ENCODE data around the gene PPT2.

Gene PPT2

DNA sequence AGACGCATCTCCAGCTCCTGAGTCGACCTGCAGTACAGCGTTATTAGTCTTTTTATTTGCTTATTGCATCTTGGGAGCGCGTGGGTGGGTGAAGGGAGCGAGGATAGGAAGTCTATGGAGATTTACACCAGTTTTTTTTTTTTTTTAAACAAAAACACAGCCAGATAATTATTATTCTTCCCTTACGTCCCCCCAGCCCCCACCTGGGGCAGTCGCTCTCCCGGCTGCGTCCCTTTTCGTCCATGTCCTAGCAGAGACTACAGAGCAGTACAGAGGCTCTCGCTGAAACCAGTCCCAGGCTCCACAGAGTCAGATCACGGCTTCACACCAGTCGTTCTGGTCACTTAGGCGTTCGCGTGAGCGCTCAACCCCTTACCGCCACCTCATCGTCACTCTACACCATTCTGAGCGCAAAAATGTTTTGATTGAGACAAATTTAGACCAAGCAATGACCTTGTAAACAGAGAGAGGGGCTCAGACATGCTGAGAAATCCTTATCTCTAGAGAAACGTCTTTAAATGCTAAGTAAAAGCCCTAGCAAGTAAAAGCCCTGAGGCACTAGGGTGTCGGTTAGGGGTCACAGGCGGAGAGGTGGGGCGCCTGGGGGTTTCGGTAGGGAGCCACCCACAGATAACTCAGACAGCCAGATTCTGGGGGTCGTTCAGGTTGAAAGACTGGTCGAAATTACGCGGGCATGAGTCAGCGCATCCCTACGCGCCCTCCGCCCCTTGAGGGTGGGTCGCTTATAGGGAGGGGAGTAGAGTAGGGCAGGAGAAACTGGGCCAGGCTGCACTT is 975 bp upstream of the PPT2 start:
- no peak for DNase-seq

DNA sequence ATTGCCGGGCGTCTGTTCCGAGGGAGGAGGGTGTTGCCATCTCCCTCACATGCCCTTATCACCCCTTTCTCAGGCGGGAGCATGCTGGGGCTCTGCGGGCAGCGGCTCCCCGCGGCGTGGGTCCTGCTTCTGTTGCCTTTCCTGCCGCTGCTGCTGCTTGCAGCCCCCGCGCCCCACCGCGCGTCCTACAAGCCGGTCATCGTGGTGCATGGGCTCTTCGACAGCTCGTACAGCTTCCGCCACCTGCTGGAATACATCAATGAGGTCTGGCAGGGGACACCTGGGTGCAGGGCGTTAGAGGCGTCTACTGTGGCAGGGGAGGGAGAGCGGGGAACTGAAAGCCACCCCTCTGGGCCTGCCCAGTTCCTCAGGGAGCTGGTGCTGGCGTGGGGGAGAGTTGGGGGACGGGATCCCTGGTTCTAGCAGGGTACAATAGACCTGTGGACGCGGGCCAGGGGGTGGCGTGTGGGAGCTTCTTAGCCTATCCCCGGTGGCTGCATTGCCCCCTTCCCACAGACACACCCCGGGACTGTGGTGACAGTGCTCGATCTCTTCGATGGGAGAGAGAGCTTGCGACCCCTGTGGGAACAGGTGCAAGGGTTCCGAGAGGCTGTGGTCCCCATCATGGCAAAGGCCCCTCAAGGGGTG is 697 bp downstream of the PPT2 start:
- peak; percentile 86 for DNase-seq

DNA sequence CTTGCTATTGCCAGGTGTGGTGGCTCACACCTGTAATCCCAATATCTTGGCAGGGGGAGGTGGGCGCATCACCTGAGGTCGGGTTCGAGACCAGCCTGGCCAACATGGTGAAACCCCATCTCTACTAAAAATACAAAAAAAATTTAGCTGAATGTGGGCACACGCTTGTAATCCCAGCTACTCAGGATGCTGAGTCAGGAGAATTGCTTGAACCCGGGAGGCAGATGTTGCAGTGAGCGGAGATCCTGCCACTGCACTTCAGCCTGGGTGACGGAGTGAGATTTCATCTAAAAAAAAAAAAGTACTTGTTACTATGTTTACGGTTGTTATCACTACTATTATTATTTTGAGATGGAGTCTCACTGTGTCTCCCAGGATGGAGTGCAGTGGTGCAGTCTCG is 3.0 kb downstream of the PPT2 start:
- DNase-seq, result no peak

DNA sequence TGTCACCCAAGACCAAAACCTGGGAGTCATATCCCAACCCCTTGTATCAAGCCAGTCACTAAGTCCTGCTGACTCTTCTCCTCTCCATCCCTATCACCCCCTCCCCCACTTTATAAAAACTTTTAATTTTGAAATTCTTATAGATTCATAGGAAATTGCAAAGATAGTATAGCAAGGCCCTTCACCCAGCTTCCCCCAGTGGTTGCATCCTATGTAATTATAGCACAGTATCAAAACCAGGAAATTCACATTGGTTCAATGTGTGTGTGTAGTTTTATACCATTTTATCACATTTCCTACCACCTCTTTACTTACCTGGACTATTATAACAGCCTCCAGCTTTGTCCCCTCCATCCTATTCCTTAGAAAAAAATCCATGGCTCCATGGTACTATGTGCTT is 4.1 kb downstream of the PPT2 start:
- no peak for DNase-seq

DNA sequence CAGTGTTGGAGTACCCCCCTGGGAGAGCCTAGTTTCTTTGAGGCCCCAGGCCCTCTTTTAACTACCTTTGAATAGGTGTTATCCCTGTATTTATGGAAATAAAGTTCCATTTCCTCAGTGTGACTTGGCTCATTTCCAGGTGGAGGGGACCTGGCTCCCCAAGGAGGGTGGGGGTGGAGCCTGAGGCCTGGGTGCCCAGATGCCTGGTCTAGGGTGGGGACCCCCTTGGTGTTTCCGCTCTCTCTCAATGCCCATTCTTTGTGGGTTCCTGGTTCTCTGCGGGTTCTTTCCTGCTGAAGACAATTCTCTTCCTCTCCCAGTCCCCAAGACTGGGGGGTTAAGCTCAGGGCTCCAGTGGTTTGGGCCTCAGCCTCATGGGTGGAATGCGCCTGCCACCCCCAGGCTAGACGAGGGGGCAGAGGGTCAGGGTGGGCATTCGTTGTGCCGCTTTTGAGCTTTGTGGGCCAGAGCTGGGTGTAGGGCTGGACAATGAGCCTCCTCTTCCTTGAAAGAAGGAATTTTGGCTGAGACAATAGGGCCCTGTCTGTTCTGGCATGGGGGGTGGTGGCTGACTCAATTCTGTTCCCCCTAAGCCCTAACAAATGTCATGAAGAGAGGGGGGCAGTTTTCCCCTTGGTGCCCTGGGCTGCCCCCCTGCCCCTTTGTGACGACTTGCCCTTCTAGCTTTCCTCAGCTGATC is 9.8 kb downstream of the PPT2 start:
- no peak for DNase-seq

DNA sequence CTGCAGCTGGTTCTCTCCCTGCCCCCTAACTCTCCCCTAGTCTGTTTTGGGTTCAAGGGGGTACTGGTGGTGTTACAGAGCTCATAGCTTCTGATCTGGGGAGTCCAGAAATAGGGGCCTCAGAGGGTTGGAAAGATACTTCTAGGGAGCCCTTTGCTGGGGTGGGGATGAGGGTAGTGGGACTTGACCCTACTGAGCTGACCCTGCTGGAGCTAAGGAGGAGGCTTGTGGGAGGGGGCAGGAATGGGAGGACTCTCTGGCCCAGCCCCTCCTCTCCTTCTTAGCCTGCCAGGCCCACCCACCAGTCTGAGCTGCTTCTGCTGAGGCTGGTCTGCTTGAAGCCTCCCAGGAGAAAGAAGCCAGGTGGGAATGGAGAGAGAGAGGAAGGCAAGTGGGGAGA is 10.4 kb downstream of the PPT2 start, which contains the start of gene EGFL8:
EGFL8 (plus strand) TSS at position 301 of the 400 bp plus-strand sequence. CDS start 1,571 bp downstream, outside the sequence.
- no peak for DNase-seq

DNA sequence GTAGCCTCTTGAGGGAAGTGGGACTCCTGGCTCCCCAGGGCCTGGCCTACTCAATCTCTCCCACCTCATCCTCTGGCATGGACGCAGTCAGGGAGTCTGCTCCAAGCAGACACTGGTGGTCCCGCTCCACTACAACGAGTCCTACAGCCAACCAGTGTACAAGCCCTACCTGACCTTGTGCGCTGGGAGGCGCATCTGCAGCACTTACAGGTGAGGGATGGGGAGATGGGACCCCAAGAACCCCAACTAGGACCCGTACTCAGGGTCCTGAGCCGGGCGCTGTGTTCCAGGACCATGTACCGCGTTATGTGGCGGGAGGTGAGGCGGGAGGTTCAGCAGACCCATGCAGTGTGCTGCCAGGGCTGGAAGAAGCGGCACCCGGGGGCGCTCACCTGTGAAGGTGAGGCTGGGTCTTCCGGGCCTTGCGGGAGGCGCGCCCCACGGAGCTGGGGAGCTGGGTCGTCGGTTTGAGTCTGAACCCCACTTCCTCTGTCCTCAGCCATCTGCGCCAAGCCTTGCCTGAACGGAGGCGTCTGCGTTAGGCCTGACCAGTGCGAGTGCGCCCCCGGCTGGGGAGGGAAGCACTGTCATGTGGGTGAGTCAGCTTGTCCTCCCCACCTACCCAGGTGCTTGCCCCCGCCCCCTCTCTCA is 12.6 kb downstream of the PPT2 start:
- DNase-seq, result no peak

DNA sequence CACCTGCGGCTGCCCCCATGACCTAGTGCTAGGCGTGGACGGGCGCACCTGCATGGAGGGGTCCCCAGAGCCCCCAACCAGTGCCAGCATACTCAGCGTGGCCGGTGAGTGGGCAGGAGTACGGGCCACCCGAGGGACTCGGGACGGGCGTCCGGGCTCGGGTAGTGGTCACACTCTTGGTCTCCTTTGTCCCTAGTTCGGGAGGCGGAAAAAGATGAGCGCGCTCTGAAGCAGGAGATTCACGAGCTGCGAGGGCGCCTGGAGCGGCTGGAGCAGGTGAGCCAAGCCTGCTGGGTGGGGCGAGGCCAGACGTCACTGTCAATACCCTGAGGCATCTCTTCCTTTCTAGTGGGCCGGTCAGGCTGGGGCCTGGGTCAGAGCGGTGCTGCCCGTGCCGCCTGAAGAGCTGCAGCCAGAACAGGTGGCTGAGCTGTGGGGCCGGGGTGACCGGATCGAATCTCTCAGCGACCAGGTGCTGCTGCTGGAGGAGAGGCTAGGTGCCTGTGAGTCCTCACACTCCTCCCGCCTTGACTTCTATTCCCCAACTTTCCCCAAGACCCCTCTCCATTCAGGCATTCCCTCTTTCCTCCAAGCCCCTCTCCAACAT is 13.3 kb downstream of the PPT2 start:
- no peak for DNase-seq

DNA sequence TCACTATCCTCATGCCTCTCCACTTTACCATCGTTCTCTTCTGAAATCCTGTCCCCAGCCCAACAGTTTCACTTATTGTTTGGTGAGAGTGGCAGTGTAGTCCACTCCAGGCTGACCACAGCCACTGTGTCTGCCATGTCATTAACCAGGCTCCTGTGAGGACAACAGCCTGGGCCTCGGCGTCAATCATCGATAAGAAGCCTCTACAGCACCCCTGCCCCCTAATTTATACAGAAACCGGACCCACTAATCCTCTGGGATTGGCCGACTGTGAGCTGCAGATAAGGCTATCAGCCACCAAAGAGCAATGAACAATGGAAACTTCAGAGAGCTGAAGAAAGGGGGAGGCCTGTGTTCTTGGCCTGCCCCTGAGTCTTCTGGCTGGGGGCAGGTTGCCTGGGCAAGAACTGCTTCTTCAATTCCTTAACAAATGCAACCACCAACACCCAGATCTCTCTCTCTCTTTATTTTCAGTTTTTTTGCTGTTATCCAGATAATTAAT is 13.9 kb downstream of the PPT2 start:
- no peak for DNase-seq

DNA sequence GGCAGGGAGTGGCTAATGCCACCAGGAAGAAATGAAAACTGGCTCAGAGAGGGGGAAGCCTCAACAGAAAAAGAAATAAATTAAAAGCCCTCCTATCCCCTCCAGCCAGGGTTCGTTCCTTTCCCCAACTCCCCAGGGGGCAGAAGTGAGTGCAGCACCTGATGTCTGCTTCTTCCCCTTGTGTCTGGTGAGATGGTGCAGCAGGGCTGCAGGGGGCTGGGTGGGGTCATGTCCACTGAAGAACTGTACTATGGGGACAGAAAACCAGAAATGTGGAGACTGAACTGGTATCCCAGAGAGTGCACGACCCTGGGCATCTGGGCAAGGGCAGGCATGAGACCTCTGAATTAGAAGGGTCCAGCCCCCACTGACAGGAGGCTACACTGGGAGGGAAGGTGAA is 14.4 kb downstream of the PPT2 start:
- DNase-seq, result no peak

DNA sequence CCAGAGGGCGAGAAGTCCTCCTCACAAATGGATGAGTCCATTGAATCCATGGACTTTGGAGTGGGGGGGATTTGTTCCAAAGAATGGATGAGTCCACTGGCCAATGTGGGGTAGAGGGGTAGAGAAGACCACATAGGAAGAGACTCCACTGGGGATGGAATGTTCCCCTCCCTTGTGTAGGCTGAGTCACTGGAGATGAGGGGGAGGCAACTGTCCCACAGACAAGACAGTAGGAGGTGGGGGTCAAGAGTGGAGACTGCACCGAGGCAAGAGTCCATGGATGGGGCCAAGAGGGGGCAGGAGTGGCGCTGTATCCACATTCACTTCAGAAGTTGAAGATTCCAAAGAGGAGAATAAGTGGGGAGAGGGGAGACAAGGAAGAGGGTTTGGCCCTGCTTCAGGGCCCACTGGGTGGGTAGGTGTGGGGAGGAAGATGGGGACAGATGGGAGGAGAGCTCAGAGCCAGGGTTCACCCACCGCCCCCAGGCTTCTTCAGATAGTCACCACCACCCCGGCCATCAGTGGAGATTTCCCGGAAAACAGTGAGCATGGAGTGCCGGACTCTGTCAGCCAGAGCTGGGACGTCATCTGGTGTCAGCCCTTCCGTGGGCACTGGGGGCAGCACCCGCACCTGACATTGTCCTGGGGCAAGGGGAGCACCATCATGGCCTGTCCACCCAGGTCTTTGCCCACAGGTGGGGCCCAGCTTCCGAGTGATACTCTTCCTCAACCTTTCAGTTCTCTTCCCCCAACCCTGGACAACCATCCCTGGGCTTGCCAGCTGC is 15.1 kb downstream of the PPT2 start:
- no peak for DNase-seq

DNA sequence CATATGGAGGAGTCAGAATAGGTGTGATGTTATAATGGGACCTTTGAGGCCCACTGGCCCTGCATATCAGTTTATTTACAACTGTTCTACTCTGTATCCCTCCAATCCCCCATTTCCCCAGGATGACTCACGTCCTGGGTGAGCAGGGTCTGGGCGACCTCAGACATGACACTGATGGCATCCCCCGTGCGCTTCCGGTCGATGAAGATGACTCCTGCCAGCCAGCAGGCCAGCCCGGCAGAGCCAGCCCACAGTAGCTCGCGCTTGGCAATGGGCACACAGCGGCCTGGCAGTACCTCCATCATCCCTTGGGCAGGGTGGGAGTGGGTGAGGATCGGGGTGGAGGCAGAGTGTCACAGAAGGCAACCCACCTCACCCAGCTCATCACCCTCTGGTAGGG is 16.4 kb downstream of the PPT2 start:
- no peak for DNase-seq

DNA sequence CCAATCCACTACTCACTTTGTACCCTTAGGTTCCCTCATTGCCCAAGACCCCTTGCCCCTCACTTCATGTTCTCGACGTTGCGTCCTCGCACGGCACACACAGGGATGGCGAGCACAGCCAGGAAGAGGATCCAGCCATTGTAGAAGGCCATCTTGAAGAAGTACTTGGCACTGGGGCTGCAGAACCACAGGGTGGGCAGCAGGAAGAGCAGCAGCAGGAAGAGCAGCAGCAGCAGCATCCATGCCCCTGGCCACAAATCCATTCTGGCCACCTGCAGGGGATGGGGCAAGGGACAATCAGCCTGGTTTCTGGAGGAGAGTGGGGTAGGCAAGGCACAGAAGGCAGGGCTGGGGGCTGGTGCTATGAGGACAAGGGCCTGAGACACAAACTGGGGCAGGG is 17.3 kb downstream of the PPT2 start:
- no peak for DNase-seq

DNA sequence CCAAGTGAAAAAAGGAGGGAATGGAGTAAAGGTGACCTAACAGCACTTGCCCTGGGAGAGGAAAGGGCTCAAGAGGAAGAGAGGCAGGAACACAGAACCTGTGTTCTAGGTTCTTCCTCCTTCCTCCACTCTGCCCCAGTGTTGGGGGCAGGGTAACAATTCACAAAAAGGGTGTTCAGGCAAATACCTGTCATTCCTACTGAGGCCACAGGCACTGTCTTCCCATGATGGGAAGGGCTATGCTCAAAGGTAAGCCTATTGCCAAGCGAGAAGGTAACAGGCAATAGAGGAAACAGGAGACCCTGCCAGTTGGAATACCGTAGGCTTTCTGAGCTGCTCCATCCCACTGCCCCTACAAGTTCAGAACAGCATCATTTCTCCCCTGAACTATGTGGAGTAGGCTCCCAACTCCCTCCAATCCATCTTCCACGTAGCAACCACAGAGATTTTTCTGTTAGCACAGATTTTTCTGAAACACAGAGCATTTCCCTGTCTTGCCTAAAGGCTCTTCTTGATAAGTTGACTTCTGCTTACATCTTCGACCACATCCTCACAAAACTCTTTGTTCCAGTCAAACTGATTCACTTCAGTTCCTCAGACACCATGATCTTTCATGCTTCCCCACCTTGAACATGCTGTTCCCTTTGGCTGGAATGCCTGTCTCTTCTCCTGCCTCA is 19.2 kb downstream of the PPT2 start:
- DNase-seq, result no peak

DNA sequence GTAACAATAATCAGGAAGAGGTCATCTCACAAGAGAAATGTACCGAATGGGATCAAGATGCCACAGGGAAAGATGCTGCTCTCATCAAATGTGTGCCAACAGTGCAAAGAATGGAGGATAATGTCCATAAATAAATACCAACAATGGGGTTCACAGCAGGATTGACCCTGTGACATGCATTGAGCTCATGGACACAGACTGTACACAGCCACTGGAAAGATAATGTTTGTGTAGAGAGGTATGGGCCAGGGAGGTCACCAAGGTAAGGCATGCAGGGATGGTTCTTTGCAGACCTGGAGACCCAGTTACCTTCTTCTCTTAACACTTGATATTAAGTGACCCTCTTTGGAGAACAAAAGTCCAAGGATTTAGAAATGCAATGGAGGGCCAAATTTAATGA is 20.5 kb downstream of the PPT2 start:
- no peak for DNase-seq

DNA sequence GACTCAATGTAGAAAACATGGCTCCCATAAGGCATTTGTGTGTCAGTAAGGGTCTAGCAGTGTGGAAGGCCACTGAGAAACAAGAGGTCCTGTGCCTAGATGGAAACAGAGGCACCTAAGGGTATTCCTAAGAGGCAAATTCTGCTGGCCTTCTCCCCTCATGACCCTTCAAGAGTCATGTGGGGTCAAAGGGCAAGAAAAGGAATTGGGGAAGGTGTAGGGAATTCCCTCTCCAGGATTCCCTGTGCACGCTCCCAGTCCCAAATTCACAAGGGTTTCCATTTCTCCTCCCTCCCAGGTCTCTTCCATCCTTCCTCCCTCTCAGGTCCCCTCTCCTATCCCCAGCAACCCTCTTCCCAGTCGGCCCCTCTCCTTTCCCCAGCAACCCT is 21.4 kb downstream of the PPT2 start:
- DNase-seq, result no peak

DNA sequence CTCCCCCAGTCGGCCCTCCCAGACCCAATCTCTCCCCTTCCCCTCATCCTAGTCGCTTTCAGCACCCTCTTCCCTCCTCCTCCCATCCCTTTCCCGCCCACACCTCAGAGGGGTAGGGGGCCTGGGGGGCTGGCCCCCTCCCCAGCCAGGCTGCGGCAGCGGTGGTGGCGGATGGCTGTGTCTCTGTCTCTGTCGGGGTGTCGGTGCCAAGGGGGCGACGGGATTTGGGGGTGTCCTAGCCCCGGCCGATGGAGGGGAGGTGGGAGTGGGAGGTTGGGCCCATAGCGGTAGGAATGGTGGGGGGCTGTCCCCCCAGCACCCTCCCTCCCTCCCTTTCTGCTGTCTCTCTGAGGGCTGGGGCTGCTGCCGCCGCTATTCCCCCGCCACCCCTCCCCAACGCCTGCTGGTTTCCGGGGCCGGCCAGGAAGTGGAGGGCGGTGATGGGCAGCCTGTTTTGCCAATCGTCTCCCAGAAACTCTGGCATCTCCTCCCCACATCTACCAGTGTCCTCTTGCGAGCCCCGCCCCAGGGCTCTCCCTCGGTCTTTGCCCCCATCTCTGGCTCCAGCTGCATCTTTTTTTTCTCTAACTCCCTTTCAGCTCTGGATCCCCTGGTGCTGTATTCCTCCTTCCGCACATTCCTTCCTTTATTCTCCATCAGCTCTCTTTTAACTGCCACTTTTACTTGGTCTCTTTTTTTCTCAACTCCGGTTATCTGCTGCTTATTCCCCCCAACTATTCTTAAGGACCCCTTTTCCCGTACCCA is 22.0 kb downstream of the PPT2 start, which contains the start of gene AGPAT1:
AGPAT1 (minus strand) TSS at position 374 of the 765 bp plus-strand sequence. CDS start 4,588 bp downstream, outside the sequence.
- DNase-seq, result peak; percentile 99

DNA sequence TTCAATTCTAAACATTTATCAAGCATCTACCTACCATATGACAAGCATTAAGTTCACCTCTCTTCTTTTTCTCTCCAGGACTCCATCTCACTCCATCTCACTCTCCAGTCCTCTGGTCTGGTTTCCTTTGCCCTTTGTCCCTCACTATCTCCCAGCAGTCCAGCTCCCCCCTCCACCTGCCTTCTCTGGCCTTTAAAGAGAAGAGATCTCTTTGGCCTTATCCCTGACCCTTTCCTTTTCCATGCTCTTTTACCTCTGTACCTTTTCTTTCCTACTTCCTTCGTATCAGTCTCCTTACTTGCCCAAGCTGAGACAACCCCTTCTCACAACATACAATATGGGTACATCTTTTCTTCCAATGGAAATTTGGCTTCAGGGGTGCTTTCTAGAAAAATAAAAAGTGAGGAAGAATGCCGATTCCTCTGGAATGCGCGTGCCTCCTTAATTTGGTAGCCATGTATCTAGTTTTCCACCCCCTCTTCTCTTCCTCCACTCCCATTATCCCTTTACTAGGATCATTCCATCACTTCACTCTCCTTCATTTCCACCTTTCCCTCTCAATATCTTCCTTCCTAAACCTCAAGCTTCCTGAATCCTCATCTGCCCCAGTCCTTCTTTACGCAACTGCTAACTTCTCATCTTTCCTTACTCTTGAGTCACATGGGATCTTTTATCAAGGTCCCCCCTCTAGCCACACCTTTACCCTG is 22.7 kb downstream of the PPT2 start:
- DNase-seq, result no peak

DNA sequence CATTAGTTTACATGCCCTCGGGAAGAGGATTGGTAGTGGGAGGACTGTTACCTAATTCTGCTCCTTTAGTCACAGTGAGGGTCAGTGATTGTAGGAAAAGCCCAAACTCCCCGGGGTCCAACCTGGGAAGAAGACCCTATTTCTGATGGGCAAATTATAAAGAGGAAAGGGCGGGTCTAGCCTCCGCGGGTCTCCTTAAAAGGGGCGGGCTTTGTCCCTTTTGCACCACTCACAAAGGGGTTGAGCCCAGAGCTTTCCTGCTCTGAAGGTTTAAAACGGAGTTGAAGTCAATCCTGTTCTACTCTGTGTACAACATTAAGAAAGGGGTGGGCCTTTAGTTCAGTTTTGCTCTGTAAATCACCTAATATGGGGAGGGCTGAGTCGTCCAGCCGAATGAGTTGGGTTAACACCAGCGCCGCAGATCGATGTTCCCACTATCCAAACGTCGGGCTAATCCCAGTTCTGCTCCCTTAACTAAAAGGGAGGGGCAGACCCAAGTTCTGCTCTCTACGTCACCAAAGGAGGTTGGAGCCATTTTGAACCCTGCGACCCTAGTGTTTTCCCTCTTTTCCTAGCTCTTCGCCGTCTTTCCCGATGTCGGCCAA is 23.3 kb downstream of the PPT2 start:
- no peak for DNase-seq
